Hematopoietic multipotent progenitor cell (in vitro differentiated cells): ENCODE results near the gene VAV3. TPM values are rescaled to one million over a fixed set of nuclear protein-coding genes. Genes with fewer than 3 reads are reported as not detected.

Source experiments
- DNase-seq, 3 donors: peaks; one replicate each; pipeline ENCODE4 v3.0.0-alpha.2; 2011 to 2015; ENCODE audit warnings: low read depth in 2 of 3, low spot score in 2 of 3
- total RNA-seq: library from RNA; depleted of rRNA; stranded (reverse); fragments of >200 nt; gene quantifications from one replicate; pipeline ENCODE4 v1.2.3, GENCODE V29; 2012

Gene VAV3
- total RNA-seq, 1 donor = 30.7 TPM

- DNase-seq = peak in 2 of 3 donors; percentile 83 to 84
Observed at GRCh38 chr1:107936498-107937481, 28.2 kb downstream of the VAV3 start.

GRCh38 chr1:107935396-107936064 is 29.4 kb downstream of the VAV3 start:
- no peak for DNase-seq

- DNase-seq = no peak
Observed at GRCh38 chr1:107934578-107934977, 30.4 kb downstream of the VAV3 start.

GRCh38 chr1:107933736-107934135 is 31.2 kb downstream of the VAV3 start:
- no peak for DNase-seq

- no peak for DNase-seq
Observed at GRCh38 chr1:107930292-107930691, 34.7 kb downstream of the VAV3 start.

- DNase-seq = peak in 1 of 3 donors; percentile 26
Observed at GRCh38 chr1:107927820-107928219, 37.2 kb downstream of the VAV3 start.

GRCh38 chr1:107926436-107927080 is 38.4 kb downstream of the VAV3 start:
- DNase-seq = peak in 1 of 3 donors; percentile 57

- DNase-seq = no peak
Observed at GRCh38 chr1:107925565-107925964, 39.4 kb downstream of the VAV3 start.

- DNase-seq = no peak
Observed at GRCh38 chr1:107920999-107921398, 44.0 kb downstream of the VAV3 start.

- DNase-seq = no peak
Observed at GRCh38 chr1:107920561-107920960, 44.4 kb downstream of the VAV3 start.

- peak in 2 of 3 donors; percentile 66 to 92 for DNase-seq
Observed at GRCh38 chr1:107919953-107920352, 45.0 kb downstream of the VAV3 start.

- DNase-seq = no peak
Observed at GRCh38 chr1:107914119-107914765, 50.7 kb downstream of the VAV3 start.

GRCh38 chr1:107912656-107913055 is 52.3 kb downstream of the VAV3 start:
- peak in 1 of 3 donors; percentile 23 for DNase-seq

- peak in 1 of 3 donors; percentile 42 for DNase-seq
Observed at GRCh38 chr1:107900090-107900945, 64.7 kb downstream of the VAV3 start.

- no peak for DNase-seq
Observed at GRCh38 chr1:107899655-107900054, 65.3 kb downstream of the VAV3 start.

- DNase-seq = peak in 2 of 3 donors; percentile 82 to 91
Observed at GRCh38 chr1:107897438-107898345, 67.3 kb downstream of the VAV3 start.

GRCh38 chr1:107896936-107897335 is 68.0 kb downstream of the VAV3 start:
- no peak for DNase-seq

GRCh38 chr1:107896401-107896800 is 68.6 kb downstream of the VAV3 start:
- DNase-seq = peak in 1 of 3 donors; percentile 43
